Caco-2 (cell line): ENCODE results near the gene TRAPPC3. TPM values are rescaled to one million over a fixed set of nuclear protein-coding genes. Genes with fewer than 3 reads are reported as not detected.

ENCODE experiments used
- BruUV-seq: library from RNA; stranded (reverse); fragments of 400-500 nt; replicated peaks from 2 replicates; lab custom pipeline; 2021; lab: Mats Ljungman, UMichigan
- CTCF ChIA-PET: fragments of 300-600 bp; sonication (Branson Sonifier 250); formaldehyde crosslinking; loops from one replicate; lab custom pipeline; 2022; ENCODE audit warnings: antibody characterized with exemption; lab: Charles Lee
- POLR2A ChIA-PET: fragments of 300-600 bp; sonication (Branson Sonifier 250); formaldehyde crosslinking; loops from one replicate; lab custom pipeline; 2022; ENCODE audit warnings: antibody characterized with exemption; lab: Charles Lee
- DNase-seq, 2 experiments: peaks; one replicate each; pipeline versions ENCODE4 v3.0.0 to v3.0.0-alpha.2; 2020 to 2022
- H3K27me3 ChIP-seq: replicated peaks from 2 replicates; pipeline ENCODE4 v1.6.0; 2011; ENCODE audit warnings: low read length; ENCODE audit not compliant: control insufficient read depth, insufficient read depth
- H3K36me3 ChIP-seq: 2 replicates; pipeline ENCODE4 v1.5.1; 2011; ENCODE audit warnings: low read length; ENCODE audit not compliant: control insufficient read depth, insufficient read depth
- H3K4me1 ChIP-seq: fragments of 250-450 bp; sonication (Bioruptor Pico); 2 replicates; pipeline ENCODE4 v1.5.1; 2020; ENCODE audit warnings: mild to moderate bottlenecking
- H3K4me3 ChIP-seq: 2 replicates; pipeline ENCODE4 v1.5.1; 2011; ENCODE audit warnings: low read depth, mild to moderate bottlenecking, control low read depth, low read length
- H3K9me3 ChIP-seq: fragments of 250-450 bp; sonication (Bioruptor Pico); 2 replicates; pipeline ENCODE4 v1.5.1; 2020; ENCODE audit warnings: mild to moderate bottlenecking, moderate library complexity
- H3K27ac Mint-ChIP-seq: one replicate; pipeline ENCODE4 v1.8.0; 2022; ENCODE audit warnings: mixed read lengths; ENCODE audit not compliant: unreplicated experiment
- H3K27me3 Mint-ChIP-seq: one replicate; pipeline ENCODE4 v1.8.0; 2022; ENCODE audit warnings: mixed read lengths; ENCODE audit not compliant: insufficient read depth, unreplicated experiment
- H3K36me3 Mint-ChIP-seq: one replicate; pipeline ENCODE4 v1.8.0; 2022; ENCODE audit warnings: mild to moderate bottlenecking, mixed read lengths; ENCODE audit not compliant: insufficient read depth, unreplicated experiment
- H3K4me1 Mint-ChIP-seq: one replicate; pipeline ENCODE4 v1.8.0; 2022; ENCODE audit warnings: low read depth, mixed read lengths; ENCODE audit not compliant: unreplicated experiment
- H3K4me3 Mint-ChIP-seq: one replicate; pipeline ENCODE4 v1.8.0; 2022; ENCODE audit warnings: mild to moderate bottlenecking, moderate library complexity, mixed read lengths; ENCODE audit not compliant: unreplicated experiment
- H3K9me3 Mint-ChIP-seq: one replicate; pipeline ENCODE4 v1.8.0; 2022; ENCODE audit warnings: mixed read lengths; ENCODE audit not compliant: unreplicated experiment
- CTCF ChIP-seq, 2 experiments: fragments of 200-600 bp in 1 of 2; IDR thresholded peaks; 1 replicate in 1 of 2; 2 replicates in 1 of 2; pipeline versions ENCODE4 v1.5.1 to v1.8.0; 2011 to 2022; ENCODE audit warnings: antibody characterized with exemption in 1 of 2, control low read depth in 1 of 2, inconsistent platforms in 1 of 2, low read depth in 1 of 2, low read length in 1 of 2, mild to moderate bottlenecking in 1 of 2, moderate library complexity in 1 of 2; ENCODE audit not compliant: insufficient read depth in 1 of 2, severe bottlenecking in 1 of 2, unreplicated experiment in 1 of 2
- intact Hi-C: fragments of 100-400 bp; cut with micrococcal nuclease; formaldehyde crosslinking; loops from one replicate; pipeline ENCODE4 v1.10.0; 2022; ENCODE audit not compliant: unreplicated experiment
- total RNA-seq: library from RNA; stranded (reverse); gene quantifications from 2 replicates; pipeline ENCODE4 v1.2.3, GENCODE V29; 2022

Gene TRAPPC3
- total RNA-seq, 1 experiment from 2014 or later, result 35.4 TPM

GRCh38 chr1:36157973-36158826 lies 8.9 kb upstream of the TRAPPC3 start:
- H3K27ac Mint-ChIP-seq, result peak overlapping the region; percentile 22
- H3K27me3 Mint-ChIP-seq, result no peaks in the 10 kb centered on the region
- Histone ChIP-seq H3K4me1 (peaks cover 6% of the 10 kb centered on the region; the same call in 1 of the 2 replicates), H3K9me3 (no peaks in the 10 kb centered on the region), H3K36me3 (no peaks in the 10 kb centered on the region), H3K4me3 (no peak overlapping the region; the same call in 1 of the 2 replicates), H3K27me3 (no peaks in the 10 kb centered on the region)
- H3K9me3 Mint-ChIP-seq, result no peaks in the 10 kb centered on the region
- CTCF ChIA-PET, result no interaction called here
- POLR2A ChIA-PET, result no interaction called here
- TF ChIP-seq CTCF (IDR thresholded peaks at IDR 0.05; ENCODE audit: insufficient read depth in 1 of 2, low read depth in 1 of 2, low read length in 1 of 2, severe bottlenecking in 1 of 2, unreplicated experiment in 1 of 2), result no peak
- peak overlapping the region; percentile 82 for H3K4me3 Mint-ChIP-seq
- peaks cover 28% of the 10 kb centered on the region for H3K4me1 Mint-ChIP-seq
- peaks cover 16% of the 10 kb centered on the region for H3K36me3 Mint-ChIP-seq
- intact Hi-C loops, result no loop called here
- no peak for DNase-seq
- BruUV-seq, result TSS peak; percentile 14

- H3K27ac Mint-ChIP-seq, result peak overlapping the region; percentile 81
- H3K4me3 ChIP-seq, result peak overlapping the region; percentile 53
- peaks cover 6% of the 10 kb centered on the region; the same call in 1 of the 2 replicates for H3K4me1 ChIP-seq
- POLR2A ChIA-PET, result no interaction called here
- H3K27me3 ChIP-seq, result no peaks in the 10 kb centered on the region
- no peak for TF ChIP-seq CTCF (IDR thresholded peaks at IDR 0.05; ENCODE audit: insufficient read depth in 1 of 2, low read depth in 1 of 2, low read length in 1 of 2, severe bottlenecking in 1 of 2, unreplicated experiment in 1 of 2)
- intact Hi-C loops, result no loop called here
- BruUV-seq, result no TSS peak
- H3K4me3 Mint-ChIP-seq, result peak overlapping the region; percentile 82
- no peaks in the 10 kb centered on the region for H3K27me3 Mint-ChIP-seq
- peaks cover 28% of the 10 kb centered on the region for H3K4me1 Mint-ChIP-seq
- CTCF ChIA-PET, result interaction anchor here (1.0 kb wide), 1 partner anchor 31 kb away, joined by 3 read pairs; no protein-coding TSS in a partner anchor
- H3K9me3 ChIP-seq, result no peaks in the 10 kb centered on the region
- H3K9me3 Mint-ChIP-seq, result no peaks in the 10 kb centered on the region
- H3K36me3 ChIP-seq, result no peaks in the 10 kb centered on the region
- peaks cover 15% of the 10 kb centered on the region for H3K36me3 Mint-ChIP-seq
- DNase-seq, result no peak
These were observed 8.0 kb upstream of the TRAPPC3 start for GRCh38 chr1:36157115-36157903.
